Parathyroid adenoma (tissue), 2 donors: ENCODE data around the gene LIMA1.
"Not testable (repeated sequence)": the region's sequence is repeated elsewhere in the genome, so short reads cannot be mapped to it uniquely, and the experiment has no call there.

ENCODE experiments used
- H2AFZ ChIP-seq: fragments of 300-600 bp; sonication (generic); one replicate; pipeline ENCODE4 v1.7.0; 2017; ENCODE audit warnings: antibody characterized with exemption, mild to moderate bottlenecking
- H3K27ac ChIP-seq: fragments of 300-600 bp; sonication (generic); one replicate; pipeline ENCODE4 v1.7.0; 2017
- H3K27me3 ChIP-seq: fragments of 300-600 bp; sonication (generic); one replicate; pipeline ENCODE4 v1.7.0; 2017; ENCODE audit warnings: low read length; ENCODE audit not compliant: control insufficient read depth, insufficient read depth
- H3K36me3 ChIP-seq: fragments of 300-600 bp; sonication (generic); one replicate; pipeline ENCODE4 v1.7.0; 2017; ENCODE audit warnings: low read length; ENCODE audit not compliant: control insufficient read depth, insufficient read depth
- H3K4me1 ChIP-seq: fragments of 300-600 bp; sonication (generic); one replicate; pipeline ENCODE4 v1.7.0; 2017; ENCODE audit warnings: control low read depth
- H3K4me2 ChIP-seq: fragments of 300-600 bp; sonication (generic); one replicate; pipeline ENCODE4 v1.7.0; 2017; ENCODE audit warnings: low read length
- H3K4me3 ChIP-seq: fragments of 300-600 bp; sonication (generic); one replicate; pipeline ENCODE4 v1.7.0; 2017; ENCODE audit warnings: low read depth, low read length
- H3K79me2 ChIP-seq: fragments of 300-600 bp; sonication (generic); one replicate; pipeline ENCODE4 v1.7.0; 2017; ENCODE audit warnings: control low read depth
- H3K9ac ChIP-seq: fragments of 300-600 bp; sonication (generic); one replicate; pipeline ENCODE4 v1.7.0; 2017; ENCODE audit warnings: mild to moderate bottlenecking
- H3K9me3 ChIP-seq: fragments of 300-600 bp; sonication (generic); one replicate; pipeline ENCODE4 v1.7.0; 2017; ENCODE audit warnings: low read length; ENCODE audit not compliant: control insufficient read depth
- TF ChIP-seq, protein P1 (sequence below): fragments of 300-600 bp; sonication (generic); IDR thresholded peaks from one replicate; pipeline ENCODE4 v1.7.0; 2017; ENCODE audit warnings: antibody characterized with exemption, mild to moderate bottlenecking
- donor health status: primary hyperparathyroidism.

LIMA1 gene

GRCh38 chr12:50221228-50222008 is 61.9 kb downstream of the LIMA1 start:
- no peaks in the 10 kb centered on the region for H3K9me3 ChIP-seq
- no peak overlapping the region for H3K9ac ChIP-seq

DNA sequence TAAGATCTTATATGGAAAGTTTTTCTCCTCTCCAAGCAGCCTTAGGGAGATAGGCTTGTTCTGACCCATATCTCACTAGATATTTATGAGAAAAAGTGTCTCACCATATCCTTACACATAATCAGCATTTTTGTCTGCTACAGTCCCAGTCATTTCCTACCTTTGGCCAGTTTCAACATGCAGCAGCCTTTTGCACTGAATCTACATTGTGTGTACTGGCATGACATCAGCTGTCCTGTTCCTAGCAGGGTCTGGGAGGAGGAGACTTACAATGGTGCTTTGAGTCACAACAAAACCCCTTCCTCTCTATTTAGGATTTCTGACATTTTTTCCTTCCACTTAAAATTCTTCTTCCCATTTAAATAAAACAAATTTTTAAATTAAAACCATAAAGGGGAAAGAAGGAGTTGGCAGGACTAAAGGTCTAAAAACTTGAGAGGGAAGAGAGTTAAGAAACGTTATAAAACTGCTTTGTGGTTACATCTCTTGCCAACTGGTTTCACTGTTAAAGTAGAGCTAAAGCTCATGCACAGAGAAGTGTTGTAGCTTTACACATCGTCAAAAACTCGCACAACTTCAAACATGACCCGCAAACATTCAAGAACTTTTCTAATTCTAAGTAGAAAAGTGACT is 62.8 kb downstream of the LIMA1 start:
- Histone ChIP-seq H2AFZ (no peak overlapping the region), H3K9ac (no peak overlapping the region), H3K9me3 (no peaks in the 10 kb centered on the region), H3K36me3 (no peaks in the 10 kb centered on the region), H3K4me3 (peak overlapping the region; percentile 38), H3K79me2 (peaks cover 2% of the 10 kb centered on the region), H3K27me3 (no peaks in the 10 kb centered on the region), H3K27ac (no peak overlapping the region), H3K4me1 (peaks cover 15% of the 10 kb centered on the region), H3K4me2 (peak overlapping the region; percentile 48)
- TF ChIP-seq, protein P1, sequence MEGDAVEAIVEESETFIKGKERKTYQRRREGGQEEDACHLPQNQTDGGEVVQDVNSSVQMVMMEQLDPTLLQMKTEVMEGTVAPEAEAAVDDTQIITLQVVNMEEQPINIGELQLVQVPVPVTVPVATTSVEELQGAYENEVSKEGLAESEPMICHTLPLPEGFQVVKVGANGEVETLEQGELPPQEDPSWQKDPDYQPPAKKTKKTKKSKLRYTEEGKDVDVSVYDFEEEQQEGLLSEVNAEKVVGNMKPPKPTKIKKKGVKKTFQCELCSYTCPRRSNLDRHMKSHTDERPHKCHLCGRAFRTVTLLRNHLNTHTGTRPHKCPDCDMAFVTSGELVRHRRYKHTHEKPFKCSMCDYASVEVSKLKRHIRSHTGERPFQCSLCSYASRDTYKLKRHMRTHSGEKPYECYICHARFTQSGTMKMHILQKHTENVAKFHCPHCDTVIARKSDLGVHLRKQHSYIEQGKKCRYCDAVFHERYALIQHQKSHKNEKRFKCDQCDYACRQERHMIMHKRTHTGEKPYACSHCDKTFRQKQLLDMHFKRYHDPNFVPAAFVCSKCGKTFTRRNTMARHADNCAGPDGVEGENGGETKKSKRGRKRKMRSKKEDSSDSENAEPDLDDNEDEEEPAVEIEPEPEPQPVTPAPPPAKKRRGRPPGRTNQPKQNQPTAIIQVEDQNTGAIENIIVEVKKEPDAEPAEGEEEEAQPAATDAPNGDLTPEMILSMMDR, result no peak

More at GRCh38 chr12:50221228-50222008, 61.9 kb downstream of the LIMA1 start:
- H3K4me3 ChIP-seq, result peak overlapping the region; percentile 38
- peak overlapping the region; percentile 48 for H3K4me2 ChIP-seq
- H3K27ac ChIP-seq, result peak overlapping the region; percentile 69
- TF ChIP-seq, protein P1, result no peak
- H3K79me2 ChIP-seq, result peaks cover 2% of the 10 kb centered on the region
- H3K27me3 ChIP-seq, result no peaks in the 10 kb centered on the region
- peaks cover 15% of the 10 kb centered on the region for H3K4me1 ChIP-seq
- H2AFZ ChIP-seq, result peak overlapping the region; percentile 54
- H3K36me3 ChIP-seq, result no peaks in the 10 kb centered on the region

DNA sequence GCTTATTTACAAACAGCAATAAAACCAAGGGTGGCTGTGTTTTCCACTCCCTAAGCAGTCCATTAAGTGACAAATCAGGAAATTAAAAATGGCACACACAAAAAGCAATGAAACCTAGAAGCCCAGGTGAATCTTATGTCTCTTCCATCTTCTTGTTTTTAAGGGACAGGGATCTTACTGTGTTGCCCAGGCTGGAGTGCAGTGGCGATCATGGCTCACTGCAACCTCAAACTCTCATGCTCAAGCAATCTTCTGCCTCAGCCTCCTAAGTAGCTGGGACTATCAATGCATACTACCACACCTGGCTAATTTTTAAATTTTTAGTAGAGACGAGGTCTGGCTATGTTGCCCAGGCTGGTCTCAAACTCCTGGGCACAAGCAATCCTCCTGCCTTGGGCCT is 63.8 kb downstream of the LIMA1 start:
- peaks cover 2% of the 10 kb centered on the region for H3K79me2 ChIP-seq
- H3K9me3 ChIP-seq, result no peaks in the 10 kb centered on the region
- no peak overlapping the region for H3K4me3 ChIP-seq
- no peak overlapping the region for H3K9ac ChIP-seq
- peaks cover 15% of the 10 kb centered on the region for H3K4me1 ChIP-seq
- H3K27me3 ChIP-seq, result no peaks in the 10 kb centered on the region
- no peak overlapping the region for H2AFZ ChIP-seq
- H3K36me3 ChIP-seq, result no peaks in the 10 kb centered on the region
- no peak overlapping the region for H3K4me2 ChIP-seq
- no peak overlapping the region for H3K27ac ChIP-seq
- TF ChIP-seq, protein P1, result no peak

- not testable (repeated sequence) for H3K27ac ChIP-seq, H3K9ac ChIP-seq
Observed at GRCh38 chr12:50219001-50219400, 64.3 kb downstream of the LIMA1 start.

DNA sequence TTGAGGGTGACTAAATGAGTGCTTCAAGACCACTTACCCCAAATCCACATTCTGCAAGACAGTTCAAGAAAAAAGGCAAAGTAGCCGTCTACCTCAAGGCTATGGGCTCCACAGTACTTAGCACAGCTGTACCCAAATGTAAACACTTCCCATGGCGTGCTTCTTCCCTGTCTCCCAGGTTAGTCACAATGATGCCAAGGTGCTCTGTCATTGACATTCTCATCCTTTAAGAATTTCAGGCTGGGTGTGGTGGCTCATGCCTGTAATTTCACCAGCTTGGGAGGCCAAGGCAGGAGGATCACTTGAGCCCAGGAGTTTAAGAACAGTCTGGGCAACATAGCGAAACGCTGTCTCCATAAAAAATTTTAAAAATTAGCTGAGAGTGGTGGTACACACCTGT is 64.9 kb downstream of the LIMA1 start:
- TF ChIP-seq, protein P1, result no peak
- H3K9me3 ChIP-seq, result no peaks in the 10 kb centered on the region
- no peak overlapping the region for H3K27ac ChIP-seq
- H3K36me3 ChIP-seq, result no peaks in the 10 kb centered on the region
- no peak overlapping the region for H3K4me3 ChIP-seq
- H3K27me3 ChIP-seq, result no peaks in the 10 kb centered on the region
- peaks cover 15% of the 10 kb centered on the region for H3K4me1 ChIP-seq
- no peak overlapping the region for H2AFZ ChIP-seq
- H3K9ac ChIP-seq, result no peak overlapping the region
- no peak overlapping the region for H3K4me2 ChIP-seq
- peaks cover 2% of the 10 kb centered on the region for H3K79me2 ChIP-seq

More at GRCh38 chr12:50219001-50219400, 64.3 kb downstream of the LIMA1 start:
- H3K4me1 ChIP-seq, result peaks cover 15% of the 10 kb centered on the region
- not testable (repeated sequence) for H3K79me2 ChIP-seq, H3K4me2 ChIP-seq, H3K4me3 ChIP-seq, H3K9me3 ChIP-seq, H3K27me3 ChIP-seq, H2AFZ ChIP-seq, H3K36me3 ChIP-seq
